Stimulated activated CD4-positive, alpha-beta T cell treated with anti-CD3 and anti-CD28 coated beads, Interleukin-2, amount 100 ng/mL, for 48 hours (primary cell): ENCODE data around the gene PHRF1.

Source experiments
- DNase-seq, 2 donors: peaks; one replicate each; pipeline ENCODE4 v3.0.0-alpha.2; 2020

PHRF1 gene

DNA sequence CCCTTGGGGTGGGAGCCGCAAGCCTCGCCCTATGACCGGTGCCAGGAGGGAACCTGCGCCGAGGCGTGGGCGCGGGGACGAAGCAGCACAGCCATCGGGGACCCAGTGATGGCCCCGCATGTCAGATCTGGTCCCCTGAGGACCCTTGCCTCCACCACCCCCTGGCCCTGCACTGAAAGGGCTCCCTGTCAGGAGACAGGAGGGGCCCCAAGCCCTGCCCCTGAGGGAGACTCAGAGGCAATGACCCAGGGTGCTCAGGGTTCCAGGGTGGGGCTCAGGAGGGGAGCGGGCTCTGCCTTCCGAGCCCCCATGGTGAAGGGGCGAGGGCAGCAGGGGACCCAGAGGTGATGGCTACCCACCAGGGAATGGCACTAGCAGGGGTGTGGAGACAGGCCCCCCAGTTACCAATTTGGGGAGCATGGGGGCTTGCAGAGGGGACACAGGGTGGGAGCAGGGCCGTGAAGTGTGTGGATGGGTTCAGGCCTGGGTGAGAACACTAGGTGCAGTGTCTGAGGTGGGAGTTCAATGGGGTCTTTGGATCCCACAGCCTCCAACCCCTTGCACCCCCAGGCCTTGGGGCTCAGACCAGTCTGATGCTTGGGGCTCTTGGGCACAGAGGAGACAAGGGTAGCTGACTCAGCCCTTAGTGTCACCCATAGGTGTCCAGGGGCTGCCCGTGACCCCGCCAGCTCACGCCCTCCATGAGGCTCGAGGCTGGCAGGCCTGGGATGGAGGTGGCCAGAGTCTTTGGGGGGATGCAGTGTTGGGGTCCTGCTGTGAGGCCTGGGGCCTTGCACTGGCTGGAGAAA is 38.4 kb upstream of the PHRF1 start:
- no peak for DNase-seq

DNA sequence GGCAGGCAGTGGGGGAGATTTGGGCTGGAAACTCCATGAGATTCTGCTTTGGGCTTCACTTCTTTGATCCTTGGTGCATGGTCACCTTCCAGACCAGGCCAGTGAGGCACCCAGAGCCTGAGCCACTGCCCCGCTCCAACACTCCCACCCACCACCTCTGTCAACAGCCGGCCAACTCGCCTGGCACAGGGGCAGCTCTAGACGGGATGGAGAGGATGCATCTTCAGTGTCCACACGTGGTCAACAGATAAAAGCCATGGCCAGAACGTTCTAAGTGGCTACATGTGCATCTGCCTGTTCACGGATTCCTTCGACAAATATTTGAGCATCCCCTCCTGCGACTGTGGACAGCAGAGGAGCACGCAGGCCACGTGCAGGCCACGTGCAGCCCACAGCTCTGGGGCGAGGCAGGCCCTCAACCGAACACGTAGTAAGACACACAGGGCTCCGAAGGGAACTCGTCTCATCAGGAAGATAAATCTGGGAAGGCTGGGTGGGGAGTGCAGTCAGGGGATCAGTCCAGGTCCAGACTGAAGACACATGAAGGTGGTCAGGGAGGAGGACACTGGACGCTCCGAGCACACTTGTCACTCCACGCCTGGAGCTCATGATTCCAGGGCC is 37.7 kb upstream of the PHRF1 start:
- DNase-seq, result no peak

DNA sequence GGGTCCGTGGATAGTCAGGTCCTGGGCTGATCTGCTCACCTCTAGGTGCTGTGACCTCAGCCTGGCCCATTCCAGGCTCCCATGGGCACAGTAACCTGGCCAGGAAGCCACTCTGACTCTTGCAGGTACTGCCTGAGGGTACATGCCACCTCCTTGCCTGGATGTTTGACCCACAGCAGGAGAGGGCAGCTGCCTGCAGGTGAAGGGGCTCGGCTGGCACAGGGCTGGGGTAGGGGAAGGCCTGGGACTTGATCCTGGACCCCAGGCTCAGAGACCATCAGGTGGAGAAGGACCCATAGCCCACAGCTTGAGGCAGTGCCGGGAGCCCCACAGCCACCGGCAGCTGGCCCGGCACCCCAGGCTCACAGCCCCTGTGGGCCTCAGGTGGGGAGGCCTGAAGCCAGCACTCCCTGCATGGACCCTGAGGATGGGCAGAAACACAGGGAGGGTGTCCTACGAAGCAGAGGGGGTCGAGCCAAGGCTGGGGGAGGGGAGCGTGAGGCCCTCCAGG is 36.2 kb upstream of the PHRF1 start:
- no peak for DNase-seq

- DNase-seq, result no peak
Observed at GRCh38 chr11:540583-541432, 35.5 kb upstream of the PHRF1 start.

DNA sequence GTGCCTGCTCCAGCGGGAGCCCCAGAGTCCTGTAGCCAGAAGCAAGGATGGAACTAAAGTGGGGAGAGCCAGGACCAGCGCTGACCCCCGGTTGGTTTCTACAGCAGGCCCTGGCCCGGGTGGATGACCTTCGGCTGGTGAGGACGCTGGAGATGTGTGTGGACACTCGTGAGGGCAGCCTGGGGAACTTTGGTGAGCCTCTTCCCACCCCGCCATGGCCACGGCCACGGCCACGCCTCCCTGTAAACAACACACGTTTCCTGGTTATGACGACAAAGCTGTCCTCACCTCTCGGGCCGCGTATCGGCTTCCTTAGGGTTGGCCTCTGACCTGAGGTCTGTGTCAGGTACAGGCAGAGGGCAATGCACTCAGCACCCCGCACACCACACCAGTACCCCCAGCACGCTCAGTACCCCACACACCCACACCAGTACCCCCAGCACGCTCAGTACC is 34.8 kb upstream of the PHRF1 start:
- DNase-seq, result no peak

DNA sequence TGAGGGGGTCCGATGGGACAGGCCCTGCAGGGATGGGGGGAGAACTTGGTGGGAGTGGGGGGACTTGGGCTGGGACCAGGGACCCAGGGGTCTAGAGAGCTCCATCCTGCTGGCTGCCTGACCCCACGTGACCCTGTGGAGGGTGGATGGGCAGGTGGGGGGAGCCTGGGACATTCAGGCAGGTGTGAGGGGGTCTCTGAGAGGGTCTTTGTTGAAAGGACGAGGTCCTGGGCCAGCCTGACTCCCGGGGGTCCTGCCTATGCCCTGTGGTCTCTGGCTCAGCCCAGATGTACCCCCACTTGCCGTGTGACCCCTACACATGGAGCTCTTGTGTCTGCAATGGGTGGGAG is 31.5 kb upstream of the PHRF1 start:
- no peak for DNase-seq

DNA sequence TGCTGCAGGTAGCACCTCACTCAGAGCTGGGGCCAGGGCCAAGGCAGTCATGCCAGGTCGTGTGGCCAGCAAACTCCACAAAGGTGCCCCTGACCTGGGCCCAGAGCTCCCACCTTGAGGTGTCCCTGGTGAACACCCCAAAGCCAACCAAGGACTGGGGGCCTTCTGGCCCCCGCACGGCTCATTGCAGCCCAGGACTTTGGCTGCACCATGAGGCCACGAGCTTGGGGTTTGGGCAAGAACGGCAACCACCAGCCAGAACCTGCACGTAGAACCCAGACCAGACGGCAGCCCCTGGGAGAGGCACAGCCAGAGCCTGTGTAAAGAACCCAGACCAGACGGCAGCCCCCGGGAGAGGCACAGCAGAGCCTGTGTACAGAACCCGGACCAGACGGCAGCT is 31.1 kb upstream of the PHRF1 start:
- no peak for DNase-seq

DNA sequence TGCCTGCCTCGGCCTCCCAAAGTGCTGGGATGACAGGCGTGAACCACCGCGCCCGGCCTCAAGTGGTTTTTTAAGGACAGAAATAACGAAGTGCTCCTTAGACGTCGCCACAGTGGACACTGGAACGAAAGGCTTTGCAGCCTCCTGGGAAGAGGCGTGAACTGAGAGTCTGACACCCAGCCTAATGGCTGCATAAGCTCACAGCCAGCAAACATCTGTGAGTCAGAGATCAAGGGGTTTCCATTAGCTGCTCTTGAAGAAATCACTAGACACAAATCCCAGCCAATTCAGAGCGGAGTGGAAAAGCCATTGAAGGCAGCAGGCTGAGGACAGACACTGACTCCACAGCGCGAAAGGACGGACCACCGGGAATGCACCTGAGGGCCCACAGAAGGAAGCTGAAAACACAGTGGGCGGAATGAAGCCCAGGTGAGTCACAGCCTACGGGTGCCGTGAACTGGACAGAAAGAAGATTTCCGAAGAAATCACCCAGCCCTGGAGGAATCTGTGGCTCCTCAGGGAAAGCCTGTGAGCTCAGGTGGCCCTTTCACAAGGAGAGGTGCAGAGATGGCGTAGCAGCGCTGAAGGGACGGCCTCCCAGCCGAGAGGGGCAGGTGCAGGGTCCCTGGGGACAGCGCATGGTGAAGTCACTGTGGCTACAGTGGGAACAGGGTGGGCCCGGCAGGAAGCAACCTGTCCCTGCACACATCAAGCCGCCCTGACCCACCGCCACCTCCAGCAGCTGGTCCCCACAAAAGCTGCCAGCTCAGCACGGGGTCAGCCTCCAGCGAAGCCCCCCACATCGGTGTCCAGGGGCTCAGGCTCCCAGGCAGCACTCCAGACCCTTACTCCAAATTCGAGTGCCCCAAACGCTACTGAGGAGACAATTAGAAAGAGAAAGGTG is 27.3 kb upstream of the PHRF1 start:
- DNase-seq, result no peak

DNA sequence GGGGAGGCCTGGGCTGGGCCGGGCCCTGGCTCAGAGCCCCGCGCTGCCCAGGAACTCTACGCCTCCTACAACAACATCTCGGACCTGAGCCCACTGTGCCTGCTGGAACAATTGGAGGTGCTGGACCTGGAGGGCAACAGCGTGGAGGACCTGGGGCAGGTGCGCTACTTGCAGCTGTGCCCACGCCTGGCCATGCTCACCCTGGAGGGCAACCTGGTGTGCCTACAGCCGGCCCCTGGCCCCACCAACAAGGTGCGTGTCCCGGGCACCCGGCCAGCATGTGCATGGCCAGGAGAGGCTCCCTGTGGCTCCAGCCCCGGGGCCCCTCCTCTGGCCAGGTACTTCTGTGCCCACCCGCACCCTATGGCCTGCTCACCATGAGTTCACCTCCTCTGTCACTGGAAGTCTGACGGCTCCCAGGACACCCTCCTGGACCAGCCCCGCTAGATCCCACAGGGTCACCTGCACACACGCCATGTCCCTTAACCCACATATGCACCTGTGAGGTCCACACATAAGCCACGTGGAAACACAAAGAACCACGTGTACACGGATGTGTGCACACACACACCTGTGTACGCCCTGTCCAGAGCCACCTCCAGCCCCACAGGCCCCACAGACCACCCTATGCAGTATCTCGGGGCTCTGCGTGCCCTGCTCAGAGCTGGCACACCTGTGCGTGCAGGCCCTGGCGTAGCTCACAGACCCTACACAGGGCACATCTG is 26.1 kb upstream of the PHRF1 start:
- DNase-seq, result no peak

DNA sequence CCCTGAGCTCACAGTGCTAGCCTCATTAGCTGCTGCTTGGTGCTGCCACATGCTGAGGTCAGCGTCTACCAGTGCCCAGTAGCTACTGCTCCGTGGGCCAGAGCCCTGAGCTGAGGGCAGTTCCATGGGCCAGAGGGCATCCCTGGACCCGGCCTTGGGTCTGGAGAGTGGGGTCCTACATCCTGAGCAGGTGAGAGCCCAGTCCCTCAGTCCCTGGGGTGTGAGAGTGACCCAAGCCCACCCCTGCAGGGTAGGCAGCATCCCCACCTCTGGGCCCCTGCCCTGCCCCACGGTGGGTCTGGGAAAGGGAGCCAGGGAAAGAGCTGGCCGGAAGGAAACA is 25.6 kb upstream of the PHRF1 start:
- no peak for DNase-seq

DNA sequence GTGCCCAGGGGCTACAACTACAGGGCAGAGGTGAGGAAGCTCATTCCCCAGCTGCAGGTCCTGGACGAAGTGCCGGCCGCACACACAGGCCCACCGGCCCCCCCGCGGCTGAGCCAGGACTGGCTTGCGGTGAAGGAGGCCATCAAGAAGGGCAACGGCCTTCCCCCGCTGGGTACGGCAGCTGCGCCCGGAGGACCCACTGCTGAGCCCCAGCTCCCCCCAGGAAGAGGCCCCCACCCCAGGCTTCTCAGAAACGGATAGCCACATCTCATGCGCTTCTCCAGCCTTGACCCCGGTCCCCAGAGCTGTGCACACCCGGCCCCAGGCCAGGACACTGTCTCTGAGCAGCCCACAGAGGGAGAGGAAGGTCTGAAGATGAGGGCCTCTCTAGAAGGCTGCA is 25.1 kb upstream of the PHRF1 start:
- no peak for DNase-seq

DNA sequence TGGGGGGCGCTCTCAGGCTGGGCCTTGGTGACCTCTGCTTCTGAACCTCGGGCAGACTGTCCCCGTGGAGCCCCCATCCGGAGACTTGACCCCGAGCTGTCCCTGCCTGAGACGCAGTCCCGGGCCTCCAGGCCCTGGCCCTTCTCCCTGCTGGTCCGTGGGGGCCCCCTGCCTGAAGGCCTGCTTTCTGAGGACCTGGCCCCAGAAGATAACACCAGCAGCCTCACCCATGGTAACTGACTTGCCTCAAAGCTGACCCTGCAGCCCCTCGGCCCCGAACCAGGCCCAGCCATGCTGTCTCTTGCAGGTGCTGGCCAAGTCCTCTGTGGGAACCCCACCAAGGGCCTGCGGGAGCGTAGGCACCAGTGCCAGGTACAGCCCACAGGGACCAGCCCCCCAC is 24.7 kb upstream of the PHRF1 start:
- no peak for DNase-seq

DNA sequence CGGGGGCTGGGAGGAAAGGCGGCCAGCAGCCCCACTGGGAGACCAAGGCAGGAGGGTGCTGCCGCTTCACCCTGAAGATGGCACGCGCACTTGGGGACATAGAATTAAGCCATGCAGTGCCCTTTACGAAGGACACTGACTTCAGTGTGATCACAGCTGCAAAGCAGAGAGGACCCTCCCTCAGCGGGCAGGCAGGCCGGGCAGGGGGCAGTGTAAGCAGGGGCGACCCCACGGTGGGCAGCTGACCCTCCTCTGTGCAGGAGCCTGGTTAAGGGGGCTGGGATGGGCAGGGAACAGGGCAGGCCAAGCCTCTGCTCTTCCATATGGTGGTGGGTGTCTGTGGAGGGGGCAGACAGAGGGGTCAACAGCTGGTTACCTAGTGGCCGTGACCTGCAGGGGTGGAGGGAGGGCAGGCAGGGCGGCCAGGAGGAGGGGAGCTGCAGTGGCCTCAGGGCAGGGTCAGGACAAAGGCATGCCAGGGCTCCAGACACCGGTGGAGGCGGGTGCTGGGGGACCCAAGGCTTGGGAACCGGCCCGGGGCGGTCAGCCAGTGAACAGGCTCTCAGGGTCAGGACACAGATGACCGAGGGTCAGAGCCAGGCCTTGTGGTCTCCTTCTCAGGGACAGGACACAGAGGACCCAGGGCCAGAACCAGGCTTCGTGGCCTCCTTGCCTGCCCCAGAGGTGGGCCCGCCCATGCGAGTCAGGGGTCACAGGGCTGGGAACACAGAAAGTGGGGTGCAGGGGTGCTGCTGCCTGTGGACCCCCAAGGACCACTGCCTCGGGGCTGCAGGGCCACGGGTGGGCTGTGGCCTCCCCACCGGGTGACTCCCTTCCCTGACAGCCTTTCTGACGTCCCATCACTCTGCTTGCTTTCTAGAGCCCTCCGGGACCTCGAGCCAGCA is 22.9 kb upstream of the PHRF1 start:
- DNase-seq, result no peak

DNA sequence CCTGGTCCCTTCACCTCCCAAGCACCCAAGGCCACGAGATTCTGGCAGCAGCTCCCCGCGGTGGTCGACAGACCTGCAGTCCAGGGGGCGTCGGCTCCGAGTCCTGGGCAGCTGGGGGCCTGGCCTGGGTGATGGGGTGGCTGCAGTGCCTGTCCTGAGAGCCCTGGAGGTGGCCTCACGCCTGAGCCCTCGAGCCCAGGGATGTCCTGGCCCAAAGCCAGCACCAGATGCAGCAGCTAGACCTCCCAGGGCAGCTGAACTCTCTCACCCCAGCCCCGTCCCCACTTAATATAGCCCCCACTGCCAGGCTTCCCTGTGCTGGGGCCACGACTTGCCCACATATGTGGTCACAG is 22.3 kb upstream of the PHRF1 start:
- DNase-seq, result no peak

DNA sequence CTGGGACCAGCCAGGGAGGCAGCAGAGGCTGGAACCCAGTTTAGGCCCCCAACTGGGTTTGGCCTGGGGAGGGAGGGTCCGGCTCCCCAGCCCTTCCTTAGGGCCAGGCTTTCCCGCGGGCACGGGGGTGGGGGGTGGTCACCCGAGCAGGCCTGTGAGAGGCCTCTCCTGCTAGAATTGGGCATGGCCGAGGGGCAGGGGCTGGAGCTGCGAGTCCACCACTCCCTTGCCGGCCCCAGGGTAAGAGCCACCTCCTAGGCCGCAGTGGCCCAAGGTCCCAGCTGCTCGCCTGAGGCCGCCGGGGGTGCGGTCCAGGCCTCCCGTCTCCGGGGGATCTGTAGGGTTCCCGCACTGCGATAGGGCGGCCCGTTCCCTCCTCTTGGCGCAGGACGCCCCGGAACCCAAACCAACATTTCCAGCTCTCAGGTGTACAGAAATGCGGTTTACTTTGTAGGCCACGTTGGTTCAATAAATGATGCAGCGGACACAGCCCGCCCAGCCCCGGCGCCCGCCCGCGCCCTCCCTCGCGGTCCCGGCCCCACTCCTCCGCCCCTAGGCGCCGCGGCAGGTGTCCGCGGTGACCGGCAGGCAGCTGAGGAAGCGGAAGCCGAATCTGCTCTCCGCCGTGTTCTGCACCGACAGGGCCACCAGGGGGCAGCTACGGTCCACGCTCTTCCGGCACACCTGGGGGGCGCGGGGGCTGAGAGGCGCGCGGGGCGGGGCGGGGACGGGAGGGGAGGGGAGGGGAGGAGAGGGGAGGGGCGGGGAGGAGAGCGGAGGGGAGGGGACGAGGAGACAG is 21.6 kb upstream of the PHRF1 start:
- DNase-seq, result peak; percentile 60 to 71

GRCh38 chr11:555227-555779 is 21.0 kb upstream of the PHRF1 start:
- DNase-seq, result no peak

DNA sequence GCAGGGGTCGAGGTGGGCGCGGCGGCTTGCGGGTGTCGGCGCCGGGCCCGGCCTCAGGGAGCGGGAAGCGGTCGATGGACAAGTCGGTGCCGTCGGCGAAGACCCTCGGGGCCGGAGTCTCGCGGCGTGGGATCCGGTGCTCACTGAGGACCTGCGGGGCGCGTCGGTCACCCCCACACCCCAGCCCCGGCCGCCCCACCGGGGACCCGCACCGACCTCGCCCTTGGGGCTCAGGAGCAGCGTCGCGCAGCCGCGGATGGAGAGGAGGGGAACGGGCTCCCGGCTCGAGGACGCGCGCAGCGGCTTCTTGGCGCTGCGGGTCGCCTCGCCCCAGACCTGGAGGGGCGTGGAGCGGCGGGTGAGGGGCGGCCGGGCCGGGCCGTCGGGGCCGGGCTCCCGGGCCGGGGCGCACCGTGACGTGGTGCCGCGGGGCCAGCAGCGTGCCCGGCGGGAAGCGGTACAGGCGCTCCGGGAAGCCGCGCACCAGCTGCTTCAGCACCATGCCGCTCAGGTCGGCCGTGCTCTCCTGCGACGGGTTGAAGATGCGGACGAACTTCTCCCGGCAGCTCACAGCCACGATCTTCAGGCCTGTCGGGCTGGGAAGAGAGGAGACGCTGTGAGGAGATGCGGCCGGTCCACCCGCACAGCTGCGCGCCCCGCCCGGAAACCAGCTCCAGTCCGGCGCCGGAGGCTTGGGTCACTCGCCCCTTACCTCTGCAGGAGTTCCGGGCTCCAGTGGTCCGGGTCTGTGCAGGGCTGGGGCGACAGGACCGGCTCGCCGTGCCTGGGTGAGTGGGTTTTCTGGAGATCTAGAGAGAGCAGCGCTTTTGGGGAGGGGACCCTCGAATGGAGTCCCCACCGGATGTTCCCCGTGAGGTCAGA is 20.2 kb upstream of the PHRF1 start:
- no peak for DNase-seq

- no peak for DNase-seq
Observed at GRCh38 chr11:556662-557256, 19.5 kb upstream of the PHRF1 start.
